ENCODE data around the gene PARD3B.

The PARD3B gene

DNA sequence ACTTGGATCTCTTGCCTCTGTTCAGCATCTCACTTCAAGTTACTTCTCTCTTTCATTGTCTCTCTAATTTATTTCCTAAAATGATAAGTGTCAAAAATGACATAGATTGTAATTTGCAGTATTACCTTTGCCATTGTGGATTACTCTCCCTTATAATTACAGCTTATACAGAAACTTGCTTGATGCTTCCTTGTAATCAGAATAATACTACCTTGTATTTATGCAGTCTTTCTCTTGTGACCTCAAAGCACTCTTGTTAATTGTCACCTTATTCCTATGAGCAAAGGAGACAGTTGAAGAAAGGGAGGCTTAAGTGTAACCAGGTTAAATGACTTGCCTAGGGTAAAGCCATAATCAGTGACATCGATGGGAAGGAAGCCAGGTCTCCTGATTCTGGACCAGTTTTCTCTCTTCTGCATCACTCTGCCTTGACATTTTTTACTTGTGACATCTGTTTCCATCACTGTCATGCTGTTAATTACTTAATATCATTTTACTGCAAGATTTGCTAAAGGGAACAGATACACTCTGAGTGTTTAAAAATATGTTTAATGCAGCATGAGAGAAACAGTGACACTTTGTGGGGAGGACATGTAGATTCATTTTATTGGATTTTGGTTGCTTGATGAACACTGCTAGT lies 388.6 kb downstream of the PARD3B start:
- TF ChIP-seq MAX (IDR thresholded peaks at IDR 0.05; ENCODE audit: low read depth, low read length) (no peak), MYC (IDR thresholded peaks at IDR 0.05; ENCODE audit: low read depth, low read length) (no peak), POLR2A (IDR thresholded peaks at IDR 0.05; ENCODE audit: extremely low read depth, insufficient read length) (no peak), CTCF (IDR thresholded peaks at IDR 0.05; ENCODE audit: low read depth, low read length) (no peak)
- no peak for DNase-seq (ENCODE audit: low read depth)
- H3K4me3 ChIP-seq (ENCODE audit: low read depth, low read length): no peak overlapping the region

GRCh38 chr2:204944927-204945326 lies 399.7 kb downstream of the PARD3B start:
- no peak overlapping the region for H3K4me3 ChIP-seq (ENCODE audit: low read depth, low read length)
- TF ChIP-seq MYC (IDR thresholded peaks at IDR 0.05; ENCODE audit: low read depth, low read length): no peak
- no peak for TF ChIP-seq CTCF (IDR thresholded peaks at IDR 0.05; ENCODE audit: low read depth, low read length)
- no peak for TF ChIP-seq MAX (IDR thresholded peaks at IDR 0.05; ENCODE audit: low read depth, low read length)
- TF ChIP-seq POLR2A (IDR thresholded peaks at IDR 0.05; ENCODE audit: extremely low read depth, insufficient read length): no peak
- DNase-seq (ENCODE audit: low read depth): no peak

DNA sequence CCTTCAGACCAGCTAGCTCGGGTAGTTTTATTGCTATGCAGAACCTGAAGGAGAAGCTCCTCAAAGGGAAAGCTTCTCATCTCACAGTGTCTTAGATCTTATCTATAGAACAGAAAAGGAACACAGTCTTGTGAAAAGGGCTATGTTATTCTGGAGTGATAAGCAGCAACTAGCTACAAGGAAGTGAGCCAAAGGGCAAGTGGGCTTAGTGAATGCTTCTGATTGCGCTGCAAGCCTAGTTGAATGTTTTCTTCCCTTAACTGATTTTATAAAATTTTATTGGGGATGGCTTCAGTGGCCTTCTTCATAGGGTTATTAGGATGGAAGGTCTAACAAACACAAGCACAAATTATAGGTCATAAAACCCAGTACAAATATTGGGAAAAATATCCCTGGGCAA lies 400.1 kb downstream of the PARD3B start:
- H3K4me3 ChIP-seq (ENCODE audit: low read depth, low read length): no peak overlapping the region
- TF ChIP-seq MYC (IDR thresholded peaks at IDR 0.05; ENCODE audit: low read depth, low read length): no peak
- TF ChIP-seq CTCF (IDR thresholded peaks at IDR 0.05; ENCODE audit: low read depth, low read length): no peak
- no peak for TF ChIP-seq POLR2A (IDR thresholded peaks at IDR 0.05; ENCODE audit: extremely low read depth, insufficient read length)
- no peak for TF ChIP-seq MAX (IDR thresholded peaks at IDR 0.05; ENCODE audit: low read depth, low read length)
- DNase-seq (ENCODE audit: low read depth): no peak

- H3K4me3 ChIP-seq (ENCODE audit: low read depth, low read length): no peak overlapping the region
- TF ChIP-seq MAX (IDR thresholded peaks at IDR 0.05; ENCODE audit: low read depth, low read length) (no peak), MYC (IDR thresholded peaks at IDR 0.05; ENCODE audit: low read depth, low read length) (no peak), CTCF (IDR thresholded peaks at IDR 0.05; ENCODE audit: low read depth, low read length) (no peak), POLR2A (IDR thresholded peaks at IDR 0.05; ENCODE audit: extremely low read depth, insufficient read length) (no peak)
- no peak for DNase-seq (ENCODE audit: low read depth)
Measured at GRCh38 chr2:204946892-204947291, 401.6 kb downstream of the PARD3B start.

- TF ChIP-seq CTCF (IDR thresholded peaks at IDR 0.05; ENCODE audit: low read depth, low read length) (no peak), MAX (IDR thresholded peaks at IDR 0.05; ENCODE audit: low read depth, low read length) (no peak), MYC (IDR thresholded peaks at IDR 0.05; ENCODE audit: low read depth, low read length) (no peak), POLR2A (IDR thresholded peaks at IDR 0.05; ENCODE audit: extremely low read depth, insufficient read length) (no peak)
- DNase-seq (ENCODE audit: low read depth): no peak
- no peak overlapping the region for H3K4me3 ChIP-seq (ENCODE audit: low read depth, low read length)
Measured at GRCh38 chr2:204947405-204947804, 402.1 kb downstream of the PARD3B start.
